Activated T-cell treated with anti-CD3 and anti-CD28 coated beads for 1 hour (primary cell): Measurements from ENCODE around the gene SH3GLB1.
"Not testable (repeated sequence)": the region's sequence is repeated elsewhere in the genome, so short reads cannot be mapped to it uniquely, and the experiment has no call there.

Experiments used
- DNase-seq: peaks from one replicate; pipeline ENCODE4 v3.0.0-alpha.2; 2020; ENCODE audit warnings: low read depth

Gene SH3GLB1

GRCh38 chr1:86704458-86704971 lies at the start of gene SH3GLB1:
Gene SH3GLB1, plus strand, starts transcription at chr1:86704576. Its CDS starts 324 bp downstream, at chr1:86704900.
- peak; percentile 84 for DNase-seq

GRCh38 chr1:86658381-86658780 lies 46.0 kb upstream of the SH3GLB1 start:
- not testable (repeated sequence) for DNase-seq

- no peak for DNase-seq
Measured at GRCh38 chr1:86666368-86666767, 38.0 kb upstream of the SH3GLB1 start.

- no peak for DNase-seq
Measured at GRCh38 chr1:86687595-86687994, 16.8 kb upstream of the SH3GLB1 start.

GRCh38 chr1:86692641-86693040 lies 11.7 kb upstream of the SH3GLB1 start:
- DNase-seq: no peak

GRCh38 chr1:86695400-86695799 lies 9.0 kb upstream of the SH3GLB1 start:
- DNase-seq: no peak

GRCh38 chr1:86696522-86696921 lies 7.9 kb upstream of the SH3GLB1 start:
- DNase-seq: no peak

GRCh38 chr1:86699186-86699585 lies 5.2 kb upstream of the SH3GLB1 start:
- DNase-seq: no peak

- no peak for DNase-seq
Measured at GRCh38 chr1:86701731-86702130, 2.6 kb upstream of the SH3GLB1 start.

GRCh38 chr1:86702954-86703494 lies 1.4 kb upstream of the SH3GLB1 start:
- DNase-seq: not testable (repeated sequence)

GRCh38 chr1:86703696-86704457 lies 499 bp upstream of the SH3GLB1 start:
- DNase-seq: peak; percentile 29

GRCh38 chr1:86704972-86705664 lies 742 bp downstream of the SH3GLB1 start:
- DNase-seq: peak; percentile 12

- DNase-seq: no peak
Measured at GRCh38 chr1:86705665-86705985, 1.2 kb downstream of the SH3GLB1 start.

- no peak for DNase-seq
Measured at GRCh38 chr1:86706018-86706635, 1.8 kb downstream of the SH3GLB1 start.

- DNase-seq: no peak
Measured at GRCh38 chr1:86708920-86709319, 4.5 kb downstream of the SH3GLB1 start.

- DNase-seq: no peak
Measured at GRCh38 chr1:86712088-86712860, 7.9 kb downstream of the SH3GLB1 start.

GRCh38 chr1:86713477-86713876 lies 9.1 kb downstream of the SH3GLB1 start:
- no peak for DNase-seq

GRCh38 chr1:86714159-86714558 lies 9.8 kb downstream of the SH3GLB1 start:
- DNase-seq: no peak

GRCh38 chr1:86714561-86715244 lies 10.3 kb downstream of the SH3GLB1 start:
- no peak for DNase-seq

GRCh38 chr1:86718786-86719185 lies 14.4 kb downstream of the SH3GLB1 start:
- no peak for DNase-seq

GRCh38 chr1:86731416-86731815 lies 27.0 kb downstream of the SH3GLB1 start:
- DNase-seq: no peak
